HCT116 (cell line): ENCODE data around the gene DAPK2. TPM values are rescaled to one million over a fixed set of nuclear protein-coding genes. Genes with fewer than 3 reads are reported as not detected.

Experiments
- ATAC-seq: fragments of 200-7000 bp; cut with Tn5 transposase; 2 replicates; pipeline ENCODE4 v1.9.1; 2020; ENCODE audit warnings: mild to moderate bottlenecking, moderate library complexity
- BruUV-seq: library from RNA; stranded (reverse); fragments of 400-500 nt; replicated peaks from 2 replicates; lab custom pipeline; 2021; lab: Mats Ljungman, UMichigan
- CTCF ChIA-PET: fragments of 300-600 bp; sonication (Branson Sonifier 250); formaldehyde crosslinking; loops from one replicate; lab custom pipeline; 2021; ENCODE audit warnings: antibody characterized with exemption; lab: Charles Lee
- POLR2A ChIA-PET: fragments of 300-600, 350-600 bp; sonication (Branson Sonifier 250); formaldehyde crosslinking; loops from one replicate; lab custom pipeline; 2021; ENCODE audit warnings: antibody characterized with exemption; lab: Charles Lee
- RAD21 ChIA-PET, 2 experiments: fragments of 300-600 bp; sonication (Branson Sonifier 250); formaldehyde crosslinking; loops; one replicate each; lab custom pipeline; 2023; ENCODE audit warnings: low total read pairs in 2 of 2; ENCODE audit not compliant: uncharacterized antibody in 2 of 2, unreplicated experiment in 2 of 2, low non-redundant PET in 1 of 2; lab: Charles Lee
- DNase-seq: peaks from one replicate; pipeline ENCODE4 v3.0.0-alpha.2; 2010; ENCODE audit warnings: low read depth, low spot score
- H2AFZ ChIP-seq: fragments of 200-600 bp; shearing (Covaris generic), sonication (generic); 2 replicates; pipeline ENCODE4 v1.6.1; 2017; ENCODE audit warnings: low read depth, mixed run types, mixed read lengths, antibody characterized with exemption, low read length; ENCODE audit not compliant: poor library complexity, severe bottlenecking
- H3K27ac ChIP-seq: 2 replicates; pipeline ENCODE4 v1.5.1; 2012; ENCODE audit warnings: low read depth, low read length
- H3K27me3 ChIP-seq: fragments of 200-600 bp; sonication (generic); 2 replicates; pipeline ENCODE4 v1.6.1; 2016; ENCODE audit warnings: mixed run types, low read length, mixed read lengths; ENCODE audit not compliant: insufficient read depth
- H3K36me3 ChIP-seq, 2 experiments: fragments of 200-500 bp in 1 of 2; fragments of 200-600 bp in 1 of 2; sonication (Bioruptor generic) in 1 of 2; sonication (generic) in 1 of 2; 2 replicates each; pipeline versions ENCODE4 v1.5.1 to v1.6.1; 2014 to 2016; ENCODE audit warnings: low read length in 2 of 2, inconsistent platforms in 1 of 2, mixed read lengths in 1 of 2, mixed run types in 1 of 2; ENCODE audit not compliant: insufficient read depth in 2 of 2, control insufficient read depth in 1 of 2
- H3K4me1 ChIP-seq, 2 experiments: fragments of 200-600 bp in 1 of 2; sonication (generic) in 1 of 2; 2 replicates each; pipeline versions ENCODE4 v1.5.1 to v1.6.1; 2012 to 2017; ENCODE audit warnings: low read length in 2 of 2, inconsistent platforms in 1 of 2, mild to moderate bottlenecking in 1 of 2, mixed read lengths in 1 of 2, mixed run types in 1 of 2, moderate library complexity in 1 of 2; ENCODE audit not compliant: insufficient read depth in 2 of 2, control insufficient read depth in 1 of 2
- H3K4me2 ChIP-seq: fragments of 200-600 bp; sonication (generic); 2 replicates; pipeline ENCODE4 v1.6.1; 2017; ENCODE audit warnings: mixed run types, low read length, mixed read lengths
- H3K4me3 ChIP-seq, 2 experiments: fragments of 200-600 bp in 1 of 2; sonication (generic) in 1 of 2; replicated peaks in 1 of 2; 2 replicates each; pipeline ENCODE4 v1.5.1; 2011 to 2016; ENCODE audit warnings: low read length in 2 of 2, control low read depth in 1 of 2, low read depth in 1 of 2, mild to moderate bottlenecking in 1 of 2, mixed read lengths in 1 of 2, mixed run types in 1 of 2
- H3K79me2 ChIP-seq: fragments of 200-600 bp; sonication (generic); 2 replicates; pipeline ENCODE4 v1.6.1; 2017; ENCODE audit warnings: mild to moderate bottlenecking, mixed run types, low read length, moderate library complexity, mixed read lengths; ENCODE audit not compliant: insufficient read depth
- H3K9ac ChIP-seq: fragments of 200-600 bp; sonication (generic); 2 replicates; pipeline ENCODE4 v1.6.1; 2016; ENCODE audit warnings: low read length, mixed read lengths
- H3K9me2 ChIP-seq: fragments of 200-600 bp; sonication (generic), shearing (Covaris generic); 2 replicates; pipeline ENCODE4 v1.6.1; 2017; ENCODE audit warnings: mixed run types, mild to moderate bottlenecking, moderate library complexity; ENCODE audit not compliant: insufficient read depth
- H3K9me3 ChIP-seq, 2 experiments: fragments of 200-500 bp in 1 of 2; fragments of 200-600 bp in 1 of 2; sonication (Bioruptor generic) in 1 of 2; sonication (generic) in 1 of 2; 2 replicates each; pipeline ENCODE4 v1.6.1; 2014 to 2017; ENCODE audit warnings: low read length in 2 of 2, mixed read lengths in 2 of 2, inconsistent platforms in 1 of 2, low read depth in 1 of 2, mild to moderate bottlenecking in 1 of 2, mixed run types in 1 of 2, moderate library complexity in 1 of 2; ENCODE audit not compliant: control insufficient read depth in 1 of 2, insufficient read depth in 1 of 2
- H4K20me1 ChIP-seq: fragments of 200-600 bp; sonication (generic), shearing (Covaris generic); 2 replicates; pipeline ENCODE4 v1.6.1; 2017; ENCODE audit warnings: mixed run types, mild to moderate bottlenecking, moderate library complexity; ENCODE audit not compliant: insufficient read depth
- EGR1 ChIP-seq: IDR thresholded peaks from 2 replicates; pipeline ENCODE4 v1.6.1; 2012; ENCODE audit warnings: low read depth
- RAD21 ChIP-seq: IDR thresholded peaks from 2 replicates; pipeline ENCODE4 v1.6.1; 2012; ENCODE audit warnings: low read depth, mild to moderate bottlenecking
- SP1 ChIP-seq: IDR thresholded peaks from 2 replicates; pipeline ENCODE4 v1.6.1; 2012; ENCODE audit warnings: low read depth
- TCF7L2 ChIP-seq: IDR thresholded peaks from 2 replicates; pipeline ENCODE4 v1.7.0; 2011; ENCODE audit warnings: borderline replicate concordance, inconsistent platforms; ENCODE audit not compliant: insufficient read depth, insufficient read length; ENCODE audit errors: extremely low read depth
- YY1 ChIP-seq: IDR thresholded peaks from 2 replicates; pipeline ENCODE4 v1.6.1; 2011; ENCODE audit warnings: low read length, low read depth, moderate library complexity, mild to moderate bottlenecking; ENCODE audit not compliant: insufficient replicate concordance; ENCODE audit errors: extremely low read depth
- ZFX ChIP-seq: fragments of 450-650 bp; IDR thresholded peaks from 2 replicates; pipeline ENCODE4 v1.6.1; 2017
- intact Hi-C: fragments of 100-400 bp; cut with micrococcal nuclease; formaldehyde crosslinking; loops from 2 replicates; pipeline ENCODE4 v1.10.0; 2022
- total RNA-seq: library from RNA; stranded (reverse); gene quantifications from one replicate; pipeline ENCODE4 v1.2.1, GENCODE V29; 2021; ENCODE audit not compliant: unreplicated experiment
- TF ChIP-seq, protein P1 (sequence below), 3 experiments: fragments of 200-600 bp in 1 of 3; sonication (generic) in 1 of 3; IDR thresholded peaks in 2 of 3; conservative IDR thresholded peaks in 1 of 3; 2 replicates each; pipeline ENCODE4 v1.5.1; 2012 to 2017; ENCODE audit warnings: low read depth in 2 of 3, low read length in 2 of 3, antibody characterized with exemption in 1 of 3, borderline replicate concordance in 1 of 3, control low read depth in 1 of 3, mild to moderate bottlenecking in 1 of 3, mixed read lengths in 1 of 3, mixed run types in 1 of 3, moderate library complexity in 1 of 3; ENCODE audit not compliant: insufficient read depth in 1 of 3

The DAPK2 gene
- total RNA-seq, 1 experiment from 2014 or later = 4.8 TPM

DNA sequence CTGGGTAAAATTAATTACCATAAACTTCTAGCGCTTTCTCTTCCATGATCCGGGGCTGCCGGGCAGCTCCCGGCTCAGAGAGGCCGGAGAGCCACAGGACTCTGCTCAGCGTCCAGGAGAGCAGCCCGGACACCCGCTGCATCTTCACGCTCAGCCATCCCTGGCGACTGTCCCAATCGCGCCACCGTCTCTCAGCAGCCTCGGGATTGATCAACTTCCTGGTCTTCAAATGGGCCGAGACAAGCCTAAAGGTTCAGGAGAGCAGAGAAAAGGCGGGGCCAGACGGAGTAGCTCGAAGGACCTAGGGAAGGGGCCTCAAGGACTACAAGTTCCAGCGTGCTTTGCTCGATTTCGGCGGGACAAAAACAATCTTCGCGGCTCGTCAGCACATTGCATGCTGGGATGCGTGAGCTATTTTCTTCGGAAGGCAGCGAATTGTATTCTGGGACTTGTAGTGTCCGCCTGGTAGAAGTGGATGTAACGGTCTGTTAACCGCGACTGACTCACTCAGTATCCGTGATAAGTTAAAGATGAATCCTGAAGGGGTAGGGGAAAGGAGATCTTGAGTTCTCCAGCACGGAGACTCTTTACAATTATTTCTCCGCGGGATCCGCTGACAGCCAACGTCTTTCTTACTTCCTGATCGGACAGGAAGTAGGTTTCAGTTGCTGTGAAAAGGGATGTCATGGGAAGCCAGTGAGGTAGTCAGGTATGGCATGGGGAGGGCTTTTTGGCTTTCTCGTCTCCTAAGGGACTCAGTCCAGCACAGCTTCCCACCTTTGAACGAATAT is 47.5 kb upstream of the DAPK2 start, which contains the start of gene CIAO2A (continued):
- TF ChIP-seq SP1 (peak; percentile 83), RAD21 (no peak), YY1 (peak; percentile 56), TCF7L2 (peak; percentile 91)

DNA sequence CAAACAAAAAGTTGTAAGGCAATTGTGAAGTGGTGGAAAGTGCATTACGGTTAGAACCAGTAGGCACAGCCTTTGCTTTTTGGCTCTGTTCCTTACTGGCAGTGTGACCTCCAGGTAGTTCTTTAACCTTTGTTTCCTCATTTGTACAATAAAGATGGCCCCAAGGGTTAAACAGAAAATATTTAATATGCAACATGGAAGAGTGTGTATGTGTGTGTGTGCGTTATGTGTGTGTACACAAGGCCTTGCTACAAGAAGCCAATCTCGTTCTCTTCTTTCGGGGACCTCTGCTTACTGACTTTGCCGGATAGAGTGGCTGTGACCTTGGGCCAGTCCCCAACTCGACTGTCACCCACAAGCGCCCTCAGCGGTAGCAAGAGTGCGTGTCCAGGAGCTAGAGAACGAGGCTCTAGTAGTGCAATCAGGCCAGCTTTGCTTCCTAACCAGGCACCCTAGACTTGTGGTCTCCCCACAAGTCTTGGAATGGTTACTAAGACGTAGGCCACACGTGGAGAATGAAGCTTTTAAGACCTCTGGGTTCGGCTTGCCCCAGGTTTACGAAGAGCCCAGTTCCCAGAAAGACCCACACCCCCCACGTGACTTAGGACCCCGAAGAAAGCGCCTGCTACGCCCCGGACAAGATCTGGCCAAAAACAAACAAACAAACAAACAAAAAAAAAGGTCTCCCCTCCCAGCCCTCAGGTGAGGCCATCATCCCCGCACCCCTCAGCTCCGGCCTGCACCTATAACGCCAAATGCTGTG is 46.8 kb upstream of the DAPK2 start:
- Histone ChIP-seq H3K4me2 (peak overlapping the region; percentile 76), H3K4me1 (peaks cover 25 to 37% of the 10 kb centered on the region in 2 experiments)
- no peak for TF ChIP-seq EGR1
- TF ChIP-seq ZFX = peak; percentile 63; the same call in 1 of the 2 replicates
- TF ChIP-seq, protein P1, sequence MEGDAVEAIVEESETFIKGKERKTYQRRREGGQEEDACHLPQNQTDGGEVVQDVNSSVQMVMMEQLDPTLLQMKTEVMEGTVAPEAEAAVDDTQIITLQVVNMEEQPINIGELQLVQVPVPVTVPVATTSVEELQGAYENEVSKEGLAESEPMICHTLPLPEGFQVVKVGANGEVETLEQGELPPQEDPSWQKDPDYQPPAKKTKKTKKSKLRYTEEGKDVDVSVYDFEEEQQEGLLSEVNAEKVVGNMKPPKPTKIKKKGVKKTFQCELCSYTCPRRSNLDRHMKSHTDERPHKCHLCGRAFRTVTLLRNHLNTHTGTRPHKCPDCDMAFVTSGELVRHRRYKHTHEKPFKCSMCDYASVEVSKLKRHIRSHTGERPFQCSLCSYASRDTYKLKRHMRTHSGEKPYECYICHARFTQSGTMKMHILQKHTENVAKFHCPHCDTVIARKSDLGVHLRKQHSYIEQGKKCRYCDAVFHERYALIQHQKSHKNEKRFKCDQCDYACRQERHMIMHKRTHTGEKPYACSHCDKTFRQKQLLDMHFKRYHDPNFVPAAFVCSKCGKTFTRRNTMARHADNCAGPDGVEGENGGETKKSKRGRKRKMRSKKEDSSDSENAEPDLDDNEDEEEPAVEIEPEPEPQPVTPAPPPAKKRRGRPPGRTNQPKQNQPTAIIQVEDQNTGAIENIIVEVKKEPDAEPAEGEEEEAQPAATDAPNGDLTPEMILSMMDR (IDR thresholded peaks at IDR 0.05 in 2 of 3, conservative IDR thresholded peaks at IDR 0.05 in 1 of 3; ENCODE audit: borderline replicate concordance in 1 of 3, insufficient read depth in 1 of 3, low read depth in 2 of 3, low read length in 2 of 3) = peak in 1 of 3 experiments; percentile 3; a peak in 1 of 6 replicates
- TF ChIP-seq, all 23 proteins: peak for 2
- Histone ChIP-seq H2AFZ (no peak overlapping the region), H4K20me1 (0 out of 2 replicates have a peak, but pooled peaks cover 2% of the 10 kb centered on the region), H3K9me3 (no peaks in the 10 kb centered on the region), H3K4me3 (peak overlapping the region; percentile 85 to 96), H3K36me3 (peaks cover under 1 to 8% of the 10 kb centered on the region in 2 experiments; a peak in 2 of 4 replicates), H3K27me3 (no peaks in the 10 kb centered on the region), H3K27ac (peak overlapping the region; percentile 65), H3K9me2 (no peaks in the 10 kb centered on the region), H3K9ac (peak overlapping the region; percentile 86), H3K79me2 (peaks cover 76% of the 10 kb centered on the region)
- ChIA-PET CTCF (interaction anchor here (0.6 to 1.8 kb wide), 6 partner anchors 26 to 627 kb away, joined by 3 to 11 read pairs (median 4); no protein-coding TSS in a partner anchor), POLR2A (interaction anchor here (0.9 to 1.5 kb wide), 3 partner anchors 19 to 590 kb away, joined by 4 to 9 read pairs (median 4); no protein-coding TSS in a partner anchor), RAD21 (interaction anchor here in 1 of 2 experiments (1.3 kb wide), 1 partner anchor 22 kb away, joined by 3 read pairs; no protein-coding TSS in a partner anchor)
- ATAC-seq = peak; percentile 33
- intact Hi-C loops = no loop called here
- DNase-seq = no peak
- TSS peak; percentile 71 for BruUV-seq
